Activated CD4-positive, alpha-beta T cell treated with anti-CD3 and anti-CD28 coated beads, Interleukin-2, Interleukin-4, amounts not matched to agents 100 ng/mL and 50 ng/mL, durations not matched to agents 16 hours and 8 hours (primary cell): ENCODE measurements around the gene MCC.

Experiments
- DNase-seq: peaks from one replicate; pipeline ENCODE4 v3.0.0-alpha.2; 2020; ENCODE audit warnings: low spot score

Gene MCC

DNA sequence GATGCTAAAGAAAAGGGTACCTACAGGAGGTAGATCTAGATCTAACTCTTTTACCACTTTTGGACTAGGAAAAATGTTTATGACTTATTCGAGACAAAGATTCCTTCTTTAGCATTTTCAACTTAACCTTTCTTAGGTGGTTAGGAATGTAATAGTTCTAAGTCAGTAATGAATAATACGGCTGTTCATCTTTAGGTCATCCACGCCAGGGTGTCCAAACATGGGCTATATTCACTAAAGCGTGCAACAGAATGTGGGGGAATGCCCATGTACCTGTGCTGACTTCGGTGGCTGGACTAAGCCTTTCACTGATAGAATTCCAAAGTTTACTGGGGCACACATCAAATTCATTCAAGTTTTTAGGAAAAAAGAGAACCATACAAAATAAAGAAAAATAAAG, 218.2 kb downstream of the MCC start:
- DNase-seq, result no peak

DNA sequence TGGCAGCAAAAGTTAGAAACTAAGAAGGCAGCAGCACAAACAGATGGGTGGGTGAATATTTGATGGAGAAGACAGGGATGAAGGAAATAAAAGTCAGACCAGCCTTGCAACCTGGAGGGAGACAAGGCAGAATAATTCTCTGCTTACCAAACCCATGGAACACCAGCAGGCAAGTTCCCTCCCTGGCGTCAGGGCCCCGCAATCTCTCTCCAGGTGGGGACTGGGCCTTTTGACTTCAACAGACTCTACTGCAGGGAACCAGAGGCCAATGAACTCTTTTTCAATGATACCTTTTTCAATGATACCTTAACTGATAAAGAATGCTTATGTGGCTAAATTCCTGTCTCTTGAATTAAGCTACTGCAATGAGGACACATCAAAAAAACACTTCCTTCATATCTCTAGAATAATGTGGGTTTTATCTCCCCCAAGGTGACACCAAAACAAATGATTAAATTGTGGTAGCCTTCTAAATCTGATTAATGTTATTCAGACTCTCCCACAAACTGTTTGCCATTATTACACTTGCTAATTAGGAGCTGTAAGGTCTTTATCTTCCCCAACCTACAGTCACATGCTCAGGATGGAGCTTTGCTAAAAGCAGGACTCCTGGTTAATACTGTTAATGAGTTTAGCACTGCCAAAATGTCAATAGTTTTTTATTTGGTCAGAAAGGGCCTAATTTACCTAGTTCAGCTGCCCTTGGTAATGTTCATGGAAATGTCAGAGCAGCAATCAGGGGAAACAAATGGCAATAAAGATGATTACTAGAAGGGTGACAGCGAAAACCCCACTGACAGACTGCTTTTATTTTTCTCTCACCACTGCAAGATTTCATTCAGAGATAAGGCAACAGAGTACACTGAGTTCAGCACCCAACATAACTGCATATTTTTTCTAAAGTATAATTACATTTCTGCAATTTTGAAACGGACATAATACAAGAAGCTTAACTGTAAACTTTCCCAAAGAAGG, 218.9 kb downstream of the MCC start:
- no peak for DNase-seq

DNA sequence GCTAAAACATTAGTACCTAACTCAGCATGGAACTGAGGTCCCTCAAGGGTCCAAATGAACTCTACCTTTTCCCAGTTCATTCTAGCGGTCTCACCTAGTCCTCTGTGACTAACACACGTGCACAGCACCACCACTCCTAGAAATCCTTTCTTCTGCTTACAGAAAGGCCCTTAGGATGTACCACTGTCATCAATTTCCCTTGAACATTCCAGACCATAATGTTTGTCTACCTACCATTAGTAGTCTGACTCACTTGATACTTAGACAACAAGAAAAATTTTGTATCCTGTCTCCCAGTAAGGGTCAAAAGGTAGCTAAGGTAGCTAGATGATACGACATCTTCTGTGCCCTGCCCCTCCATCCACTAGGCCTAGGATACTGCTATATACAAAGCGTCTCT, 220.0 kb downstream of the MCC start:
- no peak for DNase-seq

GRCh38 chr5:113267361-113267900, 220.8 kb downstream of the MCC start:
- DNase-seq, result no peak

DNA sequence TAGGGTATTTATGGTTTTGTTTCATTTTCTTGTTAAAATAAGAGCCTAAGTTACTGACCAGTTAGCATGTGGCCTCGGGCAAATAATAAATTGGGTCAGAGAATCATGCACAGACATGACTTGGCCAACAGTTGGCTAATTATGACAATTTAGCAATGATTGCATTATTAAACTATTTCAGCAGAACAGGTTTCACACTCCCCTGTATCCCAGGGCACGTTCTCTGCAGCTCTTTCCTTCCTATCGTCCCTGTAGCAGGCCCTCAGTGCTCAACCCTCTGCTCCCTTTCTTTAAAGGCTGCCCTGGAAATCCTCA, 221.4 kb downstream of the MCC start:
- DNase-seq, result no peak

DNA sequence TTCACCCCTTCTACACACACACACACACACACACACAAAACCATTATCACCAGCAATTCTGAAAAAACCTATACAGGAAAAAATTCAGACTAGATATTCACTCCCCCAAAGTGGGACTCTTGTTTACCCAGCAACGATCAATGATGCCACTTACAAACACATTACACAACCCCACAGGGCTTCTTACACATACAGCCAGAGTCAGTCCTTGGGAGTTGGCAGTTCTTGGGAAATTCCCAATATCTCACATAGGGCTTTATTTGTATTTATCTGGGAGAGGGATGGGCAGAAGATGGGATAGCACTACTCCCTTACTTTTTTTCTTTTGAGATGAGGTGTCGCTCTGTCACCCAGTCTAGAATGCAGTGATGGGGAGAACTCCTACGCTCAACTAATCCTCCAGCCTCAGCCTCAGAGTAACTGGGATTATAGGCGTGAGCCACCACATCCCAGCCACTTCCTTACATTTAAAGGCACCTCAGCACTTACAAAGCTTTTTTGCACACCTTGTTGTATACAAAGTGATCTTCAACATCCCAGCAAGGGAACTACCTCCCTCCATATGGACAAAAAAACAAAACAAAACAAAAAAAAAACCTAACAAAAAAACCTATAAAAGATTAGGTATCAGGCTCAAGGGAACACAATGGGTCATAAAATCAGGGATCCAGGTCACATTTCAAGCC, 221.9 kb downstream of the MCC start:
- DNase-seq, result no peak

DNA sequence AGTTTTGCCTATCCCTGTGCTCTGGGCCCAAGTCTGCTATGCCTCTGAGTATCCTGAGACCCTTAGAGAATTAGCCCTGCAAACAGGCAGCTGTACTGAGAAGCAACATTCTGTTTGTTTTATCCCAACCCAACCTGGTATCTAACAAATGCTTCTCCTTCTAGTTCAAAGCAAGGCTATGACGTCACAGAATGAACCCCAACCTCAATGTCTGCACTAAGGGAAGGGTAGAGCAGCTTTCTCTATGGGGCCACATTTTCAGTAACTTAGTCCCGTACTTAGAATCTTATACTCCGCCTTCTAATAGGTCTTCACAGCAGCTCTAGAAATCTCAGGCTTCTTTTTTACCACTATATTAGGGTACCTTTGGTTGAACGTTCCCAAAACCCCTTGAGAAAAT, 223.1 kb downstream of the MCC start:
- DNase-seq, result no peak

GRCh38 chr5:113264046-113264445, 224.2 kb downstream of the MCC start:
- DNase-seq, result no peak

GRCh38 chr5:113263545-113263944, 224.7 kb downstream of the MCC start:
- no peak for DNase-seq

GRCh38 chr5:113262674-113263073, 225.6 kb downstream of the MCC start:
- DNase-seq, result no peak

DNA sequence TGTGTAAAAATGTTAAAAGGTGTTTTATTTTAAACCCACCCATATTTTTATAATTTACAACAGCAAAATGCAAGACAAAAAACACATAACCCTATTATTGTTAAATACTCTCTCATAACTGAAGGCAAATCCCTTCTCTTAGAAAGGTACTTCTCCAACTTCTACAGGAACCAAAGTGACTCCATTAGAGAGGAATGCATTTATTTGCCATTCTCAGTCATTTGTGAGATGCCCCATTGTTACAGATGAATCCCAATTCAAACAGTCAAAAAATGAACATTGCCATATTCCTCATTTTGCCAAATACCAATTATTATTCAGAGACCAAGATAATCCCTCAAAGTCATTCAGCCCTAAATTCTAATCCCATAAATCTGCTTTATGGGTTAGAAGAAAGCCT, 229.2 kb downstream of the MCC start:
- DNase-seq, result no peak

GRCh38 chr5:113257545-113257944, 230.7 kb downstream of the MCC start:
- DNase-seq, result no peak

GRCh38 chr5:113256671-113257452, 231.4 kb downstream of the MCC start:
- DNase-seq, result no peak

GRCh38 chr5:113255579-113256386, 232.5 kb downstream of the MCC start:
- DNase-seq, result no peak

- DNase-seq, result no peak
Observed at GRCh38 chr5:113255105-113255504, 233.1 kb downstream of the MCC start.

DNA sequence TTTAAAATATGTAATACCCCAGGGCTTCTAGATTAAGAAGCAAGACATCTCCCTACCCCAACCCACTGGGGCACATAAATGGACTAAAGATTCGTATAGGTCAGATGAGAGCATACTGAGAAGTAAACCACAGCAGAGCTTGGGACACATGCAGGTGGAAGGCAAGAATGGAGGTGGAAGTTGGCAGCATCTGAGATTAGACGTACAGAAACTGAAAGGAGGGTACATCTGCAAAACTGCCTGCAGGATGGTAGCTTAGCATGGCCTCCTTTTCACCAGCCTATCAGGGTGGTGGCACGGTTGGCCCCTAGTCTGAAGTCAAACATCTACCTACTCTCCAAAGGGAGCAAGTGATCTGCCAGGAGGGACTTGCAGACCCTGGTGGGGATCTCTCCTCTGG, 235.2 kb downstream of the MCC start:
- no peak for DNase-seq

DNA sequence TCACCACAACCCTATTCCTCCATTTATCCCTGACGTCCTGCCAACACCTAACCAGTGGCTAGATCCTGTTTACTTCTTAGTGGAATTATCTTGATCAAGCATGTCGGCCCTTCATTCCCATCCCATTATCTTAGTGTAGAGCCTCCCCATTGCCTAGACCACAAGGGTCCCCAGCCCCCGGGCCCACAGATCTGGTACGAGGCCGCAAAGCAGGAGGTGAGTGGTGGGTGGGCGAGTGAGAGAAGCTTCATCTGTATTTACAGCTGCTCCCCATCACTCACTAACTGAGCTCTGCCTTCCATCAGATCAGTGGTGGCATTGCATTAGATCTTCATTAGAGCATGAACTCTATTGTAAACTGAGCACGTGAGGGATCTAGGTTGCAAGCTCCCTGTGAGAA, 236.2 kb downstream of the MCC start:
- no peak for DNase-seq

DNA sequence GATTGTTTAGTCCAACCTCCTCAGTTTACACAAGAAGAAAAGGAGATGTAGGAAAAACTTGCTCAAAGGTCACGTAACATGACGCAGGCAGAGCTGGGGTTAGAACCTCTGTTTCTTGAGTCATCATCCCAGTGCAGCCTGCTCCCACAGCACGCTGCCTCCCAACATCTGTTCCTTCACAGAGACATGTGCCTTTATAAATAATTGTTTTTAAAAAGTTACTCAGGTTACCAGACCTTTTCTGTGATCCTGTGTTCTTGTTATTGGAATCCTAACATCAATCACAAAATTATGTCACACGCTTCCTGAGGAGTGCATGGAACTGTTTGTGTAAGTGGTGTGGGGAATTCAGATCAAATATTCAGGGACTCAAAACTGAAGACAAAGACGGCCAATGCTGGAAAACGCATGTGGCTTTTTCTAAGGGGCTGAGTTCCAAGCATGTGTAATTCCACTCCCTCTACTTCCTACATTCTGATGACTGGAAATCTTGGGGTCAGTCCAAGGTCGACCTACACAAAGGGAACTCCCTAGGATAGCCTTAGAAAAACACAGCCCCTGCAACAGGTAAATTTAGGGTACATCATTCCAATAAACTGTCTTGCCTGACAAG, 237.8 kb downstream of the MCC start:
- DNase-seq, result no peak

- no peak for DNase-seq
Observed at GRCh38 chr5:113249206-113249605, 239.0 kb downstream of the MCC start.

GRCh38 chr5:113246361-113246870, 241.8 kb downstream of the MCC start:
- no peak for DNase-seq
